Activated CD4-positive, CD25-positive, alpha-beta regulatory T cell (primary cell): ENCODE measurements around the gene CRY2.

Experiments
- DNase-seq, 4 experiments: peaks; one replicate each; lab custom pipeline; 2025; lab: John Stamatoyannopoulos, UW

The CRY2 gene

DNA sequence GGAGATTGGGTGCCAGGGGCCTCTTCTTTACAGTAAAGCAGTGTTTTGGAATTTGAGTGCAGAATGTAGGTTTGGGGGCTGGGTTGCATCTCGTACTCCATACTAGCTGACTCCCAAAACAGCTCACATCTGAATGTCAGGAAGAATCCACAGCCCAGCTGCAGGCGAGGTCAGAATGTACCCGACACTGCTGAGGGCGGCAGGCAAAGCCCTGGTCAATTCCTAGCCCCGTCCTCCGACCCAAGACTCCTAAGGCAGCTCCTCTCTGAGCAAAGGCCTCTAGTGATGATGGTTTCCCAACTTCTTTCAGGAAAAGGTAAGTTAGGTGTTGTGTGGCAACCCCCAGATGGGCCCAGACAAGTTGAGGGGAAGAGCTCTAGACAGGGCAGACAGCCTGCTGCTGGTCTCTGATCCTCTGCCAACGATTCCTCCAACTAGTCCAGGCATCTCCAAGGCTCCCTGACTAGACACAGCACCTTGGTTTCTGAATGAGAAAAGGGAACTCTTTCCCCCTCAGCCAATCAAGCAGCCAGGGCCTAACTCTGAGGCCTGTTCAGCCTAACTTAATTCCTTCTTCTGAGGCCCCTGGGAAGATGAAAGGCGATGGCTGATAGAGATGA lies 83.8 kb downstream of the CRY2 start:
- no peak for DNase-seq

DNA sequence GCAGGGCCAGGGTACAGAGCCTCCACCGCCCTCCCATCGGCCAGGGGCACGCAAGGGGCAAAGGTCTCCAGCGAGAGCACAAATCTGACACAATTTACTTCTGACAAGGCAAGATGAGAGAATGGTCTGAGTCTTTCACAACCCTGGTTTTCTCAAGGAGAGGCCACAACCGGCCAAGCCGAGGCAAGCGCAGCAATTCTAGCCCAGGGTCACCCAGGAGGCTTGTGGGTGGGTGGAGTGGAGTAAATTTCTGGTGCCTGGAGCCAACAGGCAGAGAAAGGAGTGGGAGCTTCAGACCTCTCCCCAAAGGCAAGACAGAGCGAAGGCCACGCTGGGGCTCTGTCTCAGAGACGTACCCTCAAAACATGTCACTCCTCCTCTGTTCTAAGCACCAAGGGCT lies 84.5 kb downstream of the CRY2 start:
- no peak for DNase-seq

DNA sequence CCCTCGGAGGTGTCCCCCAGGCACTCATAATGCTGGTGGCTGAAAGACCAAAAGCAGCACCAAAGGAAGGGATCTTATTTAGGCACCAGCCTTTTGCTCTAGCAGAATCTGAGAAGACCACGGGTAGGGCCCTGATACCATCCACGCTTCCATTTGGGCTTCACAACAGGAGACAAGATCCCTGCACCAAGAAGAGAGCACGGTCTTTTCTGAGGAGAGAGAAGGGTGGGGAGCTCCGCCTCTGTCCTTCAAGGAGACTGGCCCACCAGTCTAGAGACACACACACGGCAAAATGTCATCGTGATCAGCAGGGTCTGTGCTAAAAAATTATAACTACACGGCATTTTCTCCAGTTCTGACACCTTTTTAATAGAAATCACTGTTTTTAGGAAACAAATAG lies 84.9 kb downstream of the CRY2 start:
- DNase-seq: no peak
